GM19238 (cell line): ENCODE data around the gene TRAPPC12.
"Not testable (repeated sequence)": the region's sequence is repeated elsewhere in the genome, so short reads cannot be mapped to it uniquely, and the experiment has no call there.

Experiments
- DNase-seq: peaks from one replicate; pipeline ENCODE4 v3.0.0; 2011; ENCODE audit warnings: low spot score; ENCODE audit not compliant: insufficient read length

Gene TRAPPC12

GRCh38 chr2:3498783-3499394, 119.4 kb downstream of the TRAPPC12 start:
- DNase-seq: no peak

DNA sequence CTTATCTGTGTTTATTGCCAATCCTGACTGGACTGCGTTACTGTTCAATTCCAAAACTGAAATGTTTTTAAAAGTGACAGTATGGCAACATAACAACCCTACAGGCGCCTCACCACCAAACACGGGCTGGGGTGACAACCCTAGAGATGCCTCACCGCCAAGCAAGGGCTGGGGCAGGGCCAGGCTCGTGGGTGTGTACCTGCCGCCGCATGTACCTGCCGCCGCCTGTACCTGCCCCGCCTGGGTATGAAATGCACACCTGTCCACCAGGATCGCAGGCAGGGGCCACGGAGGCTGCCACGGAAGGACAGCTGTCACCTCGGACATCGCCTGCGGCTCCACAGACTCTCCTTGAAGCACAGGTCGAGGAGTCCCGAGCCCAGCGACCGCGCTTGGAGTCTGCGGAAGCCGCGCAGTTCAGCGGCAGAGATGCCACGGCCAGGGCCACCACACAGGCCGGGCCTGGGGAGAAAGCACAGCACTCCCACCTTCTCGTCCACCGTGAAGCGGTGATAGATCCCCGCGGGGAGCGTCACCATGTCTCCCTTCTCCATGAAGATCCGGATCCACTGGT, 120.9 kb downstream of the TRAPPC12 start:
- DNase-seq: no peak

DNA sequence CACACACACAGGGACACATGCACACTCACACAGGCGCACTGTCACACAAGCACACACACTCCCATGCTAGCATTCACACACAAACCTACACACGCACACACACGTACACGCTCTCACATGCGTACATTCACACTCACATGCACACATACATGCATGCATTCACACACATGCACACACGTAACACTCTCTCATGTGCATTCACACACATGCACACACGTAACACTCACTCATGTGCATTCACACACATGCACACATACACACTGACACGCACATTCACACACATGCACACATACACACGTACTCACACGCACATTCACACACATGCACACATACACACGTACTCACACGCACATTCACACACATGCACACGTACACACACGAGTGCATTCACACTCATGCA, 123.6 kb downstream of the TRAPPC12 start:
- DNase-seq: no peak

DNA sequence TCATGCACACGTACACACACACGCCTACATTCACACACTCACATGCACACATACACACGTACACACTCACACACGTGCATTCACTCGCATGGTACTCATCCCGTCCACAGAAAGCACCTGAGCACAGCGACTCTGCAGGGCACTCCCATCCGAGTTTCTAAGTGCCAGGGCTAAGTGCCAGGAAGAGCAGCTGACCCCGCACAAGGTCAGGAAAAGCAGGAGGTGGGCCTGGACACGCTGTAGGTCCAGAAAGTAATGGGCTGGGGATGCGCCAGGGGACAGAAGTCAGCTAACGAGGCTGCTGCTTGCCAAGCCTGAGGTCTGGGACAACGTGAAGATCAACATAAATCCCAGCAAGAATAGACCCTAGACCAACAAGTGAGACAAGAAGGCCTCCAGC, 124.0 kb downstream of the TRAPPC12 start:
- DNase-seq: no peak

DNA sequence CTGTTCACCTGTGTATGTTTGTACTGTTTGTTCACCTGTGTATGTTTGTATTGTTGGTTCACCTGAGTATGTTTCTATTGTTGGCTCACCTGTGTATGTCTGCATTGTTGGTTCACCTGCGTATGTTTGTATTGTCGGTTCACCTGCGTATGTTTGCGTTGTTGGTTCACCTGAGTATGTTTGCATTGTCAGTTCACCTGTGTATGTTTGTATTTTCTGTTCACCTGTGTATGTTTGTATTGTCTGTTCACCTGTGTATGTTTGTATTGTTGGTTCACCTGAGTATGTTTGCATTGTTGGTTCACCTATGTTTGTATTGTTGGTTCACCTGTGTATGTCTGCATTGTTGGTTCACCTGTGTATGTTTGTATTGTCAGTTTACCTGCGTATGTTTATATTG, 125.2 kb downstream of the TRAPPC12 start:
- no peak for DNase-seq

- DNase-seq: no peak
These were observed 126.3 kb downstream of the TRAPPC12 start for GRCh38 chr2:3505771-3506170.

GRCh38 chr2:3512086-3512485, 132.6 kb downstream of the TRAPPC12 start:
- DNase-seq: no peak

- no peak for DNase-seq
These were observed 133.7 kb downstream of the TRAPPC12 start for GRCh38 chr2:3513026-3513810.

GRCh38 chr2:3515438-3515837, 135.9 kb downstream of the TRAPPC12 start:
- not testable (repeated sequence) for DNase-seq

GRCh38 chr2:3516831-3517230, 137.3 kb downstream of the TRAPPC12 start:
- DNase-seq: no peak

GRCh38 chr2:3517948-3518495, 138.5 kb downstream of the TRAPPC12 start:
- no peak for DNase-seq

GRCh38 chr2:3518496-3519254, 139.2 kb downstream of the TRAPPC12 start:
- peak; percentile 98 for DNase-seq

DNA sequence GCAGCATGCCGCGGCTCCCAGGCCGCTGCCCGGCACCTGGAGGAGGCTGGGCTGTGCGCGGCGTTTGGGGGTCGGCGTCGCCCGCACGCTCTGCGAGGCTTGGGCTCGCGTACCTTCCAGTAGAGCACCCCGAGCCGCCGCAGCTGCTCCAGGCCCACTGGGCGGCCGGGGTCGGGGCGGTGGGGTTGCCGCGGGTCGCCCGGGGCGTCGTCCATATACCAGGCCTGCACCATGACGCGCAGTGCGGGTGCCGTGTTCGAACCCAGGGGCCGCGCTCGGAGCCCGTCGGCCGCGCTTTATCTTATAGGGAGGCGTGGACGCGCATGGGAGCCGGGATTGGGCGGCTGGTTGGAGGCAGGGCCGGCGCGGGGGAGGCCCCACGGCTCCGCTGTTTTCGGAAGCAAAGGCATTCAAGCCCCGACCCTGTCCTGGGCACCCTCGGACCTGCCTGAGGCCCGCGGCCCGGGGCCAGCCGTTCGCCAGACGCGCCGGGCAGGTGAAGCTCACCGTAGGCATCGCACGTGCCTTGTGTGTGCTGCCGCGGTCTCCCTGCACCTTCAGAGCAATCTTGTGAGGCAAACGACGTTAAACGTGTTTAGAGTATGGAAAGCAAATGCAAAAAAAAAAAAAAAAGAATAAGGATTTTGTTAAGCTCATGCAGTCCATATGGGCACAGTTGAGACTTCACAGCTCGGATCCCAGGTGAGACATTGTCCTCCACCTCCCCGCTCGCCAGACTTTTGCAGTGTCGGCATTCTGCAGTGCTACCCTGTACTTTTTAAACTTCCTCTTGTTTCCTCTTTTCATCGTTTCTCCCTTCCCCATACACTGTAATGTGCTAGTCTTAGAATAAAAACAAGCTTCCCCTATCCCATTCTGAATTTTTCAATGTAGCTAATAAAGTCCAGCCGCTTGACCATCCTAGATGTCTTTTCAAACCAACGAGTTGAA, 140.0 kb downstream of the TRAPPC12 start, which contains the start of gene ADI1:
Gene ADI1 (minus strand): TSS at position 277 of the 951 bp plus-strand sequence. CDS start 44 bp downstream, at position 233.
- DNase-seq: peak; percentile 73

GRCh38 chr2:3520591-3520990, 141.1 kb downstream of the TRAPPC12 start:
- DNase-seq: no peak

- no peak for DNase-seq
These were observed 143.5 kb downstream of the TRAPPC12 start for GRCh38 chr2:3522961-3523421.

GRCh38 chr2:3523551-3524041, 144.1 kb downstream of the TRAPPC12 start:
- no peak for DNase-seq

DNA sequence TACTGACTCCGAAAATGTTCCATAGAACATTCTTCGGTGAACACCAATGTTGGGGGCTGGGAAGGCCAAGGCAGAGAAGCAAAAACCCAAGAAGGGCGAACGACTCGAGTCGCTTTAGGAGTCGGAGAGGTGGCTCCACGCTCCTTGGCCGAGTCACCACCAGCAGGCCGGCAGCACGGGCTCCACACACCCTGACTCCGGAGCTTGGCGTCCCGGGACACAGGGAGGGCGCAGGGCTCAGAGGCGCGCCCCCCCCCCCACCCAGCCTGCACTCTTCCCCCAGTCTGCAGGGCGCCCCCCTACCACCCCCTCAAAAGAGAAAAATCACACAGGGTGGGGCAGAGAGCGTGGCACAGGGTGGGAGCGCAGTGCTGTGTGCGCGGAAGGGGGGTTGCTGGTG, 147.4 kb downstream of the TRAPPC12 start:
- DNase-seq: no peak

- DNase-seq: no peak
These were observed 148.6 kb downstream of the TRAPPC12 start for GRCh38 chr2:3527886-3528785.
